HEK293T (cell line): ENCODE data around the gene FCHSD1.

ENCODE experiments used
- BHLHE40 ChIP-seq: fragments of 450-650 bp; IDR thresholded peaks from 2 replicates; pipeline ENCODE4 v1.6.1; 2016; ENCODE audit warnings: mild to moderate bottlenecking, moderate library complexity, borderline replicate concordance
- ELF4 ChIP-seq: fragments of 450-650 bp; IDR thresholded peaks from 2 replicates; pipeline ENCODE4 v1.6.1; 2017; ENCODE audit warnings: antibody characterized with exemption
- SP1 ChIP-seq: fragments of 450-650 bp; IDR thresholded peaks from 2 replicates; pipeline ENCODE4 v1.6.1; 2017
- SUZ12 ChIP-seq: fragments of 450-650 bp; IDR thresholded peaks from 2 replicates; pipeline ENCODE4 v1.6.1; 2016; ENCODE audit warnings: mild to moderate bottlenecking

- no peak for TF ChIP-seq SP1
- no peak for TF ChIP-seq SUZ12
- no peak for TF ChIP-seq ELF4
- no peak for TF ChIP-seq BHLHE40
Observed at GRCh38 chr5:141618030-141618803, 33.0 kb downstream of the FCHSD1 start.
